A549 (cell line): ENCODE measurements around the gene EPN1. TPM values are rescaled to one million over a fixed set of nuclear protein-coding genes. Genes with fewer than 3 reads are reported as not detected.

Experiments used
- ATAC-seq, 2 experiments: fragments of 200-7000 bp in 1 of 2; fragments of >200 bp in 1 of 2; cut with Nextera tagmentation in 1 of 2; cut with Tn5 transposase in 1 of 2; 3 replicates each; pipeline versions ENCODE4 v1.8.0 to v1.9.1; 2018 to 2020; ENCODE audit warnings: mild to moderate bottlenecking in 1 of 2, moderate library complexity in 1 of 2
- CTCF ChIA-PET: fragments of 300-600 bp; sonication (Branson Sonifier 250); formaldehyde crosslinking; extraction: SDS; loops from one replicate; lab custom pipeline; 2021; ENCODE audit warnings: antibody characterized with exemption, inconsistent platforms; lab: Yijun Ruan, JAX
- POLR2A ChIA-PET: fragments of 350-600 bp; formaldehyde crosslinking; extraction: SDS; loops from one replicate; lab custom pipeline; 2021; ENCODE audit warnings: antibody characterized with exemption, inconsistent platforms; lab: Yijun Ruan, JAX
- DNase-seq, 2 experiments: peaks; one replicate each; pipeline versions ENCODE4 v3.0.0 to v3.0.0-alpha.2; 2011 to 2016; ENCODE audit warnings: low read depth in 1 of 2, low spot score in 1 of 2
- FAIRE-seq: peaks from 2 replicates; lab custom pipeline; 2011; peaks lifted over from hg19 to GRCh38; lab: Jason Lieb, UNC
- H3K27ac ChIP-seq, 2 experiments: fragments of >200 bp; sonication (Bioruptor Twin); formaldehyde crosslinking; 3 replicates each; pipeline ENCODE4 v1.5.1; 2016 to 2017
- H3K4me1 ChIP-seq: fragments of >200 bp; sonication (Bioruptor Twin); formaldehyde crosslinking; 3 replicates; pipeline ENCODE4 v1.6.1; 2016
- H3K4me2 ChIP-seq: fragments of >200 bp; sonication (Bioruptor Twin); formaldehyde crosslinking; 3 replicates; pipeline ENCODE4 v1.6.1; 2016
- H3K4me3 ChIP-seq: fragments of >200 bp; sonication (Bioruptor Twin); formaldehyde crosslinking; 3 replicates; pipeline ENCODE4 v1.5.1; 2016
- H3K9me3 ChIP-seq: fragments of >200 bp; sonication (Bioruptor Twin); formaldehyde crosslinking; 3 replicates; pipeline ENCODE4 v1.6.1; 2016
- CBX2 ChIP-seq: fragments of 200-600 bp; sonication (generic); IDR thresholded peaks from 2 replicates; pipeline ENCODE4 v1.6.1; 2016; ENCODE audit warnings: low read depth, mild to moderate bottlenecking, borderline replicate concordance
- CEBPB ChIP-seq, 2 experiments: fragments of >200 bp in 1 of 2; sonication (Bioruptor Twin) in 1 of 2; formaldehyde crosslinking in 1 of 2; IDR thresholded peaks; 2 replicates each; pipeline ENCODE4 v1.6.1; 2012 to 2016
- FOSB ChIP-seq: fragments of 250-450 bp; sonication (Bioruptor Pico); IDR thresholded peaks from 2 replicates; pipeline ENCODE4 v1.5.0; 2020; ENCODE audit warnings: mild to moderate bottlenecking, moderate library complexity
- FOXS1 ChIP-seq: fragments of 250-450 bp; sonication (Bioruptor Pico); IDR thresholded peaks from 2 replicates; pipeline ENCODE4 v1.5.0; 2020; ENCODE audit warnings: mild to moderate bottlenecking, moderate library complexity
- HOXB5 ChIP-seq: fragments of 250-450 bp; sonication (Bioruptor Pico); IDR thresholded peaks from 2 replicates; pipeline ENCODE4 v1.5.0; 2020; ENCODE audit warnings: mild to moderate bottlenecking, moderate library complexity
- KDM5A ChIP-seq: fragments of 200-600 bp; sonication (generic); IDR thresholded peaks from 2 replicates; pipeline ENCODE4 v1.6.1; 2016; ENCODE audit warnings: antibody characterized with exemption, mild to moderate bottlenecking
- PHF8 ChIP-seq: fragments of 200-600 bp; sonication (generic); IDR thresholded peaks from 2 replicates; pipeline ENCODE4 v1.6.1; 2016; ENCODE audit warnings: low read depth, mild to moderate bottlenecking, antibody characterized with exemption, moderate library complexity, borderline replicate concordance
- POLR2AphosphoS2 ChIP-seq: conservative IDR thresholded peaks from 2 replicates; pipeline ENCODE4 v1.6.1; 2012; ENCODE audit warnings: low read length, improper control_type of control experiment, inconsistent platforms
- RAD21 ChIP-seq, 2 experiments: fragments of >200 bp in 1 of 2; sonication (Bioruptor Twin) in 1 of 2; formaldehyde crosslinking in 1 of 2; IDR thresholded peaks in 1 of 2; conservative IDR thresholded peaks in 1 of 2; 2 replicates in 1 of 2; 3 replicates in 1 of 2; pipeline ENCODE4 v1.6.1; 2012 to 2018; ENCODE audit warnings: inconsistent platforms in 1 of 2
- RNF2 ChIP-seq: fragments of 200-600 bp; sonication (generic); IDR thresholded peaks from 2 replicates; pipeline ENCODE4 v1.6.1; 2016; ENCODE audit warnings: low read depth, mild to moderate bottlenecking, antibody characterized with exemption, moderate library complexity, borderline replicate concordance
- SMC3 ChIP-seq: fragments of >200 bp; sonication (Bioruptor Twin); formaldehyde crosslinking; IDR thresholded peaks from 3 replicates; pipeline ENCODE4 v1.6.1; 2018; ENCODE audit warnings: inconsistent platforms
- TFCP2L1 ChIP-seq: fragments of 250-450 bp; sonication (Bioruptor Pico); IDR thresholded peaks from 2 replicates; pipeline ENCODE4 v1.5.0; 2021; ENCODE audit warnings: mild to moderate bottlenecking
- ZNF302 ChIP-seq: fragments of 250-450 bp; sonication (Bioruptor Pico); IDR thresholded peaks from 2 replicates; pipeline ENCODE4 v1.9.0; 2021; ENCODE audit warnings: inconsistent platforms, mild to moderate bottlenecking, moderate library complexity
- WGBS: methylation state at CpG from one replicate; pipeline ENCODE4 v1.1.6; 2017; ENCODE audit errors: missing lambda C conversion rate; 5-methylcytosine and 5-hydroxymethylcytosine counted together
- polyA plus RNA-seq, 4 experiments: library from polyadenylated mRNA; depleted of rRNA in 3 of 4; stranded (reverse); fragments of >200 nt; fragmentation: RNase III in 1 of 4; extraction: RNeasy Plus Mini Kit Qiagen cat#74134 plus additional on column Dnase treatment in 1 of 4; gene quantifications; 2 replicates in 3 of 4; 3 replicates in 1 of 4; pipeline ENCODE4 v1.2.3, GENCODE V29; 2011 to 2017
- TF ChIP-seq, protein P1 (sequence below): fragments of >200 bp; sonication (Bioruptor Twin); formaldehyde crosslinking; IDR thresholded peaks from 3 replicates; pipeline ENCODE4 v1.5.1; 2016
- TF ChIP-seq, protein P2 (sequence below): fragments of 200-600 bp; sonication (generic); IDR thresholded peaks from 2 replicates; pipeline ENCODE4 v1.6.1; 2016; ENCODE audit warnings: antibody characterized with exemption, mild to moderate bottlenecking, moderate library complexity

Gene EPN1
- polyA plus RNA-seq, 2 of the 4 experiments (the other 2 are of a cell fraction), result 43.7 to 139 TPM

- H3K4me3 ChIP-seq, result no peak overlapping the region
- WGBS, result 89% methylated on average over 11 of the region's 11 CpGs
- FAIRE-seq, result no peak
- TF ChIP-seq RNF2, result no peak
- TF ChIP-seq FOXS1 (CRISPR knock-in tag), result no peak
- TF ChIP-seq HOXB5, result no peak
- TF ChIP-seq PHF8, result no peak
- ChIA-PET POLR2A (interaction anchor here (0.8 kb wide), 1 partner anchor 28 kb away, joined by 3 read pairs; no protein-coding TSS in a partner anchor), CTCF (interaction anchor here (0.8 to 24.9 kb wide), 12 partner anchors 8 to 486 kb away, joined by 3 to 363 read pairs (median 6); partner anchors contain the start of gene ZNF865)
- H3K4me1 ChIP-seq, result 0 out of 3 replicates have a peak, but pooled peaks cover 7% of the 10 kb centered on the region
- H3K4me2 ChIP-seq, result no peak overlapping the region
- no peak for ATAC-seq
- no peak overlapping the region for H3K27ac ChIP-seq
- DNase-seq, result no peak
- no peaks in the 10 kb centered on the region for H3K9me3 ChIP-seq
Observed at GRCh38 chr19:55626350-55626749, 48.7 kb upstream of the EPN1 start.

DNA sequence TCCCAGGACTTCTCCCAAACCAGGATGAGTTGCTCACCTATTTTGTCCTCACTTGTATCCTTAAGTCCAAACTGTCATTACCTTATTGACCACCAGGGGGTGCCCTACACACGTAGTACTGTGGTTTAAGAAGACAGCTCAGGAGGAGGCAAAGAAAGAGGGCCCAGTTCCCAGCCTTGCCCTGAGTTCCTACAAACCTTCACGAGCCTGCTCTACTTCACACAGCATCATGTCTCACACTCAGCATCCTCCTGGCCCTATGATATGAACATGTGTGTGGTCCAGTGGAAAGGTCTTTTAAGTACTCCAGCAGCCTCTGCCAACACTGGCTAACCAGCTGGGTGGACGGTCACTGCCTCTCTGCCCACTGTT, 42.6 kb upstream of the EPN1 start:
- H3K4me3 ChIP-seq, result no peak overlapping the region
- no peak for TF ChIP-seq FOSB (CRISPR knock-in tag)
- no peak for TF ChIP-seq CBX2
- no peak for TF ChIP-seq TFCP2L1 (CRISPR knock-in tag)
- no peak for TF ChIP-seq ZNF302 (CRISPR knock-in tag)
- TF ChIP-seq, protein P1, sequence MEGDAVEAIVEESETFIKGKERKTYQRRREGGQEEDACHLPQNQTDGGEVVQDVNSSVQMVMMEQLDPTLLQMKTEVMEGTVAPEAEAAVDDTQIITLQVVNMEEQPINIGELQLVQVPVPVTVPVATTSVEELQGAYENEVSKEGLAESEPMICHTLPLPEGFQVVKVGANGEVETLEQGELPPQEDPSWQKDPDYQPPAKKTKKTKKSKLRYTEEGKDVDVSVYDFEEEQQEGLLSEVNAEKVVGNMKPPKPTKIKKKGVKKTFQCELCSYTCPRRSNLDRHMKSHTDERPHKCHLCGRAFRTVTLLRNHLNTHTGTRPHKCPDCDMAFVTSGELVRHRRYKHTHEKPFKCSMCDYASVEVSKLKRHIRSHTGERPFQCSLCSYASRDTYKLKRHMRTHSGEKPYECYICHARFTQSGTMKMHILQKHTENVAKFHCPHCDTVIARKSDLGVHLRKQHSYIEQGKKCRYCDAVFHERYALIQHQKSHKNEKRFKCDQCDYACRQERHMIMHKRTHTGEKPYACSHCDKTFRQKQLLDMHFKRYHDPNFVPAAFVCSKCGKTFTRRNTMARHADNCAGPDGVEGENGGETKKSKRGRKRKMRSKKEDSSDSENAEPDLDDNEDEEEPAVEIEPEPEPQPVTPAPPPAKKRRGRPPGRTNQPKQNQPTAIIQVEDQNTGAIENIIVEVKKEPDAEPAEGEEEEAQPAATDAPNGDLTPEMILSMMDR, result peak; percentile 91
- peak; percentile 25; the same call in 1 of the 3 replicates for TF ChIP-seq SMC3
- TF ChIP-seq KDM5A, result no peak
- TF ChIP-seq POLR2AphosphoS2, result no peak
- TF ChIP-seq RAD21 (conservative IDR thresholded peaks at IDR 0.05 in 1 of 2, IDR thresholded peaks at IDR 0.05 in 1 of 2), result peak; percentile 62 to 82

DNA sequence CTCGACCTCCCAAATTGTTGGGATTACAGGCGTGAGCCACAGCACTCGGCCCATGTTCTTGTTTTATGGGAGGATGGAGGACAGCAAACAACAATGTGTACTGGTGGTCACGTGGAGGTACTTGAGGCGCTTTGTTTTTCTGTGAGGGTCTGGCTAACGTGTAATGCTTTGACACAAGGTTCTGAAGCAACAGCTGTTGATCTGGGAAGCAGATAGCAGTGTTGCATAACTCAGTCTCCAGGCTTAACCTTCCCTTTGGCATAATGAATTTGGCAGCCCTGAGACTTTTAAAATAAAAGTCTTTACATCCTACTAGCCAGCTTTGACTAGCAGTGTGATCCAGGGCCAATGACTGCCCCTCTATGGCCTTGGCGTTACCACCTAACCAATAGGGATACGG, 41.2 kb upstream of the EPN1 start:
- H3K4me1 ChIP-seq, result peaks cover 17% of the 10 kb centered on the region
- peak overlapping the region; percentile 70 for H3K4me2 ChIP-seq
- TF ChIP-seq, protein P2, sequence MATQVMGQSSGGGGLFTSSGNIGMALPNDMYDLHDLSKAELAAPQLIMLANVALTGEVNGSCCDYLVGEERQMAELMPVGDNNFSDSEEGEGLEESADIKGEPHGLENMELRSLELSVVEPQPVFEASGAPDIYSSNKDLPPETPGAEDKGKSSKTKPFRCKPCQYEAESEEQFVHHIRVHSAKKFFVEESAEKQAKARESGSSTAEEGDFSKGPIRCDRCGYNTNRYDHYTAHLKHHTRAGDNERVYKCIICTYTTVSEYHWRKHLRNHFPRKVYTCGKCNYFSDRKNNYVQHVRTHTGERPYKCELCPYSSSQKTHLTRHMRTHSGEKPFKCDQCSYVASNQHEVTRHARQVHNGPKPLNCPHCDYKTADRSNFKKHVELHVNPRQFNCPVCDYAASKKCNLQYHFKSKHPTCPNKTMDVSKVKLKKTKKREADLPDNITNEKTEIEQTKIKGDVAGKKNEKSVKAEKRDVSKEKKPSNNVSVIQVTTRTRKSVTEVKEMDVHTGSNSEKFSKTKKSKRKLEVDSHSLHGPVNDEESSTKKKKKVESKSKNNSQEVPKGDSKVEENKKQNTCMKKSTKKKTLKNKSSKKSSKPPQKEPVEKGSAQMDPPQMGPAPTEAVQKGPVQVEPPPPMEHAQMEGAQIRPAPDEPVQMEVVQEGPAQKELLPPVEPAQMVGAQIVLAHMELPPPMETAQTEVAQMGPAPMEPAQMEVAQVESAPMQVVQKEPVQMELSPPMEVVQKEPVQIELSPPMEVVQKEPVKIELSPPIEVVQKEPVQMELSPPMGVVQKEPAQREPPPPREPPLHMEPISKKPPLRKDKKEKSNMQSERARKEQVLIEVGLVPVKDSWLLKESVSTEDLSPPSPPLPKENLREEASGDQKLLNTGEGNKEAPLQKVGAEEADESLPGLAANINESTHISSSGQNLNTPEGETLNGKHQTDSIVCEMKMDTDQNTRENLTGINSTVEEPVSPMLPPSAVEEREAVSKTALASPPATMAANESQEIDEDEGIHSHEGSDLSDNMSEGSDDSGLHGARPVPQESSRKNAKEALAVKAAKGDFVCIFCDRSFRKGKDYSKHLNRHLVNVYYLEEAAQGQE, result no peak
- 0 out of 4 replicates have a peak, but pooled peaks of 1 of the 2 experiments have one; percentile 9 for TF ChIP-seq CEBPB (IDR thresholded peaks at IDR 0.05)
- H3K4me3 ChIP-seq, result no peak overlapping the region; the same call in 2 of the 3 replicates
- FAIRE-seq (no peak), DNase-seq (no peak), ATAC-seq (no peak)
- ChIA-PET POLR2A (interaction anchor here (0.7 to 2.0 kb wide), 6 partner anchors 9 to 1950 kb away, joined by 3 to 27 read pairs (median 6); partner anchors contain the start of gene ZNF784), CTCF (interaction anchor here (0.9 to 24.9 kb wide), 23 partner anchors 11 to 498 kb away, joined by 3 to 363 read pairs (median 14); partner anchors contain the start of genes U2AF2, ZNF581, ZNF628 and ZNF784)
- H3K27ac ChIP-seq, result peak overlapping the region in 1 of 2 experiments; percentile 88; a peak in 4 of 6 replicates
- H3K9me3 ChIP-seq, result no peaks in the 10 kb centered on the region
- WGBS, result 95% methylated on average over 8 of the region's 8 CpGs

More for the DNA sequence above, 42.6 kb upstream of the EPN1 start:
- WGBS, result 30% methylated on average over 3 of the region's 3 CpGs
- H3K4me2 ChIP-seq, result peak overlapping the region; percentile 74
- CTCF ChIA-PET, result interaction anchor here (0.5 to 24.9 kb wide), 50 partner anchors 11 to 1241 kb away, joined by 3 to 363 read pairs (median 6); partner anchors contain the start of genes FIZ1, NAT14, SSC5D and TMEM238
- peak; percentile 70 to 81 for ATAC-seq
- no peaks in the 10 kb centered on the region for H3K9me3 ChIP-seq
- no peak overlapping the region for H3K27ac ChIP-seq
- peak; percentile 93 for FAIRE-seq
- peaks cover 17% of the 10 kb centered on the region for H3K4me1 ChIP-seq
- POLR2A ChIA-PET, result interaction anchor here (0.6 to 2.3 kb wide), 7 partner anchors 8 to 225 kb away, joined by 3 to 27 read pairs (median 5); partner anchors contain the start of genes FIZ1, UBE2S, ZNF628 and ZNF784
- peak; percentile 80 to 99 for DNase-seq
